ENCODE results near the gene CFAP73. TPM values are rescaled to one million over a fixed set of nuclear protein-coding genes. Genes with fewer than 3 reads are reported as not detected.

Gene CFAP73
- polyA plus RNA-seq, 1 experiment, result not detected

DNA sequence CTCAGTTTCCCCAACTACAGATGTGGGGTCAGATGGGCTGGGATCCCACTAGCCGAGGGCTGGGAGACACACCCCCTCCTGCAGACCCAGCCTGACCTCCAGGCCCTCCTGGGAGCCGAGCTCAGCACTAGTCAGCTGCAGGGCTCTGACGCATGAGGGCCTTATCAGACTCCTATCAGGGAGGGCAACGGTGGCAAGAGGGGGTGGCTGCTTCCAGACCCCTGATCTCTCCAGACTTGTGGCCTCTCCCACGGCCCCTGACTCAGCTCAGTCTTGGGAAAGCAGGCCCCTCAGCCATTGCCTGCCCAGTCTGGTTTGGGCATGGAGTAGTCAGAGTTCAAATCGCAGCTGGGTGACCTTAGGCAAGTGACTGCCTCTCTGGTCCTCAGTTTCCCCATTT is 16.5 kb upstream of the CFAP73 start:
- TF ChIP-seq, protein P1, sequence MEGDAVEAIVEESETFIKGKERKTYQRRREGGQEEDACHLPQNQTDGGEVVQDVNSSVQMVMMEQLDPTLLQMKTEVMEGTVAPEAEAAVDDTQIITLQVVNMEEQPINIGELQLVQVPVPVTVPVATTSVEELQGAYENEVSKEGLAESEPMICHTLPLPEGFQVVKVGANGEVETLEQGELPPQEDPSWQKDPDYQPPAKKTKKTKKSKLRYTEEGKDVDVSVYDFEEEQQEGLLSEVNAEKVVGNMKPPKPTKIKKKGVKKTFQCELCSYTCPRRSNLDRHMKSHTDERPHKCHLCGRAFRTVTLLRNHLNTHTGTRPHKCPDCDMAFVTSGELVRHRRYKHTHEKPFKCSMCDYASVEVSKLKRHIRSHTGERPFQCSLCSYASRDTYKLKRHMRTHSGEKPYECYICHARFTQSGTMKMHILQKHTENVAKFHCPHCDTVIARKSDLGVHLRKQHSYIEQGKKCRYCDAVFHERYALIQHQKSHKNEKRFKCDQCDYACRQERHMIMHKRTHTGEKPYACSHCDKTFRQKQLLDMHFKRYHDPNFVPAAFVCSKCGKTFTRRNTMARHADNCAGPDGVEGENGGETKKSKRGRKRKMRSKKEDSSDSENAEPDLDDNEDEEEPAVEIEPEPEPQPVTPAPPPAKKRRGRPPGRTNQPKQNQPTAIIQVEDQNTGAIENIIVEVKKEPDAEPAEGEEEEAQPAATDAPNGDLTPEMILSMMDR (IDR thresholded peaks at IDR 0.05; ENCODE audit: low read depth, low read length), result no peak
- H3K27ac ChIP-seq (ENCODE audit: low read depth, low read length), result no peak overlapping the region
- DNase-seq (ENCODE audit: low read depth, low spot score), result no peak
- H3K4me3 ChIP-seq (ENCODE audit: low read depth, low read length), result no peak overlapping the region
- ChIA-PET POLR2A (no interaction called here), CTCF (interaction anchor here (1.0 kb wide), 1 partner anchor 85 kb away, joined by 3 read pairs; no protein-coding TSS in a partner anchor)
- no peaks in the 10 kb centered on the region for H3K9me3 ChIP-seq (ENCODE audit: control insufficient read depth, insufficient read depth, low read length)
- H3K27me3 ChIP-seq (ENCODE audit: control insufficient read depth, insufficient read depth, low read length), result peaks cover 8% of the 10 kb centered on the region

DNA sequence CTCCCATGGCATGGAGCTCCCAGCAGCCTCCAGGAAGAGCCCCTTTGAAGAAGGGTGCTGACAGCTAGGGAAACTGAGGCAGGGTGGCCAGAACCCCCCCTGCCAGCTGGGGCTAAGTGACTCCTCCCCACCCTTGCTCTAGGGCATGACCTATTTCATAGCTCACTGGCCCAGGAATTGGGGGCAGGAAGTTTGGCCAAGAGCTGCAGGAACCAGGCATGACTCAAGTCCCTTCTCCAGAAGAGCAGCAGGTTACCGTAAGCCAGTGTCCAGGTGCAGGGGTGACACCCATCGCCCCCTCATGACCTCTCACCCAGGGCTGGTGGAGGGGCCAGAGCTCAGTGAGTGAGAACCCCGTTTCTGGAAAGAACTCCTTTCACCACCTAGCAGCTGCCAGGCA is 15.9 kb upstream of the CFAP73 start:
- POLR2A ChIA-PET, result no interaction called here
- Histone ChIP-seq H3K4me3 (ENCODE audit: low read depth, low read length) (no peak overlapping the region), H3K27ac (ENCODE audit: low read depth, low read length) (no peak overlapping the region), H3K9me3 (ENCODE audit: control insufficient read depth, insufficient read depth, low read length) (no peaks in the 10 kb centered on the region), H3K27me3 (ENCODE audit: control insufficient read depth, insufficient read depth, low read length) (peaks cover 5% of the 10 kb centered on the region)
- TF ChIP-seq, protein P1 (IDR thresholded peaks at IDR 0.05; ENCODE audit: low read depth, low read length), result no peak
- CTCF ChIA-PET, result interaction anchor here (1.0 kb wide), 1 partner anchor 85 kb away, joined by 3 read pairs; no protein-coding TSS in a partner anchor
- no peak for DNase-seq (ENCODE audit: low read depth, low spot score)

DNA sequence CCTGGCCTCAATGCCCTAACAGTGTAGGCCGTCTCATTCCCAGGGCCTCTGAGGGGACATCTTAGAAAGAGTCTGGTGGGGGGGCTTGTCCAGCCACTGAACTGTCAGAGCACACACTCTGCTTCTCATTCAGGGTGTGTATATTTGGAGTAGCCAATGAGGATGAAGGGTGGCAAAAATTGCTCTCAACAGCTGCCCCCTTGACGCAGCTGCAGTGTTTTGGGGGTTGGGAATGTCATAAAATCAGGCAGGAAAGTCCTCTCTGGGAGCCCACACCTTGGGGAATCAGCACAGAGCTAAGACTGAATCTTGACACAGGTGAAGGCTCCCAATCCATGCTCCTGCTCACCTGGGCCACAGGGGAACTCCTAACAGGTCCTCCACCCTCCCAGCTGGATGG is 15.5 kb upstream of the CFAP73 start:
- Histone ChIP-seq H3K27me3 (ENCODE audit: control insufficient read depth, insufficient read depth, low read length) (peaks cover 5% of the 10 kb centered on the region), H3K27ac (ENCODE audit: low read depth, low read length) (no peak overlapping the region), H3K9me3 (ENCODE audit: control insufficient read depth, insufficient read depth, low read length) (no peaks in the 10 kb centered on the region), H3K4me3 (ENCODE audit: low read depth, low read length) (no peak overlapping the region)
- ChIA-PET POLR2A (no interaction called here), CTCF (no interaction called here)
- no peak for DNase-seq (ENCODE audit: low read depth, low spot score)
- TF ChIP-seq, protein P1 (IDR thresholded peaks at IDR 0.05; ENCODE audit: low read depth, low read length), result no peak

DNA sequence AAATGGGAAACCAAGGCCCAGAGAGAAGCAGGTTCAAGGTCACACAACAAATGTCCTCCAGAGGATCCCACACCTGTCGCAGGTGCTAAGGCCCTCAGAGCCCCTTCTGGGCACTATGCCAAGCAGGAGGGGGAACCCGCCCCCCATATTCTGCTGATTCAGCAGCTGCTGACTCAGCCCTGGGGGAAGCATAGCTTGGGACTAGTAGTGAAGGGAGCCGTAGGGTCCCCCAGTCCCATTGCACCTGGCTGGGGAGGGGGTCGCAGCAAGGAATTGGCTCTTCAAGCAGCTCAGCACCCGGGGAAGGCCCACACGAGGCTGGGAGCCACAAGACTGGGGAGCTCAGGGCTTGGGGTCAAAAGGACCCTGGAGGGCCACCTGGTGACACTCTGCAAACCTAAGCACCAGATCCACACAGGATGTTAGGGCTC is 15.0 kb upstream of the CFAP73 start:
- ChIA-PET CTCF (no interaction called here), POLR2A (no interaction called here)
- Histone ChIP-seq H3K4me3 (ENCODE audit: low read depth, low read length) (no peak overlapping the region), H3K9me3 (ENCODE audit: control insufficient read depth, insufficient read depth, low read length) (no peaks in the 10 kb centered on the region), H3K27me3 (ENCODE audit: control insufficient read depth, insufficient read depth, low read length) (peaks cover 5% of the 10 kb centered on the region), H3K27ac (ENCODE audit: low read depth, low read length) (no peak overlapping the region)
- TF ChIP-seq, protein P1 (IDR thresholded peaks at IDR 0.05; ENCODE audit: low read depth, low read length), result no peak
- no peak for DNase-seq (ENCODE audit: low read depth, low spot score)

DNA sequence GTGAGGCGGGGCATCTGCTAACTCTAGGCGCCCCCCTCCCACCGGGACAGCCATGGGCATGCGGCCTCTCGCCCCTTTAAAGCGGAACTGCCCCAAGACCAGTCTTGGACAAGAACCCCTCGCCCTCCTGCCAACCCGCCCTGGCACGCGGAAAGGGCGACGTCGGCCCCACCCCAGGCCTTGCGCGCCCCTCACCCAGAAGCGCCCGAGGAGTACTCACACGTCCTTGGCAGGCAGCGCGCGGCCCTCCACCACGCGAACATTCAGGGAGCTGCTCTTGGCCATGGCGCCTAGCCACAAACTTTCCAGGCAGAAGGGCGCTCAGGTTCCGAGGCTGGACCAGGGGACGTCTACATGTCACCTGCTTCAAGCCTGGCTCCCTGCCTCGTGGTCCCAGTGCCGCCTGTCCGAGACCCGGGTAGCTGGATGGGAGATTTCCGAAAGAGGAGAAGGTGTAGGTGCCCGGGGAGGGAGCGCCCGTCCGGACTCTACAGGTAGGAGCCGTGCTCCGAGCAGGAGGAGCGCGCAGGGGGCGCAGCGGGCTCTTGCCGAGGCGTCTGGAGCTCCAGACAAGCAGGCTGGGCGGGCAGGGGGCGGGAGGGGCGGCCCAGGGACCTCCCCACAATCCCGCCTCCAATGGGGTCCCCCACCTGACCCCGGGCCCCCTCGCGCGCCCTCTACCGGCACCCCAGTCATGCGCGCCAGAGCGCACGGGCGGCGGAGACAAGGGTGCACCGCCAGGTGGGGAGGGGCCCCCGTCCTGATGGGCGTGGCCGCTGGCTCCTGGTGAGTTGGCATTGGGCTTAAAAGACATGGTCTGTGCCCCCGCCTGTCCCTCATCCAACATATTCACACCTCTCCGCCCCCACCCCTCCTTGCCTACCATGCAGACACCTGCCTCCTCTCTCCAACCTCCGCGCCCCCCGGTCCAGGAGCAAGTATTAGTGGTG is 14.1 kb upstream of the CFAP73 start, which contains the start of gene RASAL1:
TSS of gene RASAL1 (minus strand) at position 584 of the 950 bp plus-strand sequence. CDS start at position 285, 299 bp downstream.
- POLR2A ChIA-PET, result no interaction called here
- CTCF ChIA-PET, result interaction anchor here (0.6 to 1.0 kb wide), 2 partner anchors 143 to 608 kb away, joined by 3 read pairs; no protein-coding TSS in a partner anchor
- Histone ChIP-seq H3K4me3 (ENCODE audit: low read depth, low read length) (no peak within 1 kb of the TSS), H3K27ac (ENCODE audit: low read depth, low read length) (no peak within 1 kb of the TSS), H3K27me3 (ENCODE audit: control insufficient read depth, insufficient read depth, low read length) (peaks cover 5% of the 10 kb centered on the region), H3K9me3 (ENCODE audit: control insufficient read depth, insufficient read depth, low read length) (no peaks in the 10 kb centered on the region)
- no peak for DNase-seq (ENCODE audit: low read depth, low spot score)
- TF ChIP-seq, protein P1 (IDR thresholded peaks at IDR 0.05; ENCODE audit: low read depth, low read length), result no peak

Measured in AG04450 (cell line).